H7 (cell line): ENCODE results near the gene ETS2. TPM values are rescaled to one million over a fixed set of nuclear protein-coding genes. Genes with fewer than 3 reads are reported as not detected.

Experiments used
- DNase-seq: peaks from one replicate; pipeline ENCODE4 v3.0.0; 2012
- H3K27me3 ChIP-seq: 2 replicates; pipeline ENCODE4 v1.6.0; 2011; ENCODE audit warnings: mild to moderate bottlenecking, low read length; ENCODE audit not compliant: control insufficient read depth, insufficient read depth
- H3K36me3 ChIP-seq: replicated peaks from 2 replicates; pipeline ENCODE4 v1.5.1; 2011; ENCODE audit warnings: low read length; ENCODE audit not compliant: control insufficient read depth, insufficient read depth
- H3K4me3 ChIP-seq: 2 replicates; pipeline ENCODE4 v1.5.1; 2011; ENCODE audit warnings: low read depth, mild to moderate bottlenecking, control low read depth, low read length, moderate library complexity; ENCODE audit not compliant: insufficient read depth
- total RNA-seq: library from RNA; depleted of rRNA; stranded (reverse); fragments of >200 nt; shearing (Covaris generic); gene quantifications from 2 replicates; pipeline ENCODE4 v1.2.3, GENCODE V29; 2014

The ETS2 gene
- total RNA-seq, 1 experiment from 2014 or later = 47.9 TPM

- no peaks in the 10 kb centered on the region for H3K27me3 ChIP-seq
- no peaks in the 10 kb centered on the region for H3K36me3 ChIP-seq
These were observed 16.5 kb upstream of the ETS2 start for GRCh38 chr21:38789275-38789674.

GRCh38 chr21:38790059-38790458 is 15.7 kb upstream of the ETS2 start:
- Histone ChIP-seq H3K36me3 (no peaks in the 10 kb centered on the region), H3K27me3 (no peaks in the 10 kb centered on the region), H3K4me3 (no peak overlapping the region)
- DNase-seq = no peak

More at GRCh38 chr21:38789275-38789674, 16.5 kb upstream of the ETS2 start:
- H3K4me3 ChIP-seq = no peak overlapping the region
- DNase-seq = no peak

- DNase-seq = no peak
- H3K36me3 ChIP-seq = no peaks in the 10 kb centered on the region
- H3K27me3 ChIP-seq = no peaks in the 10 kb centered on the region
- H3K4me3 ChIP-seq = no peak overlapping the region
These were observed 14.8 kb upstream of the ETS2 start for GRCh38 chr21:38790961-38791360.

- no peaks in the 10 kb centered on the region for H3K36me3 ChIP-seq
- DNase-seq = no peak
- no peak overlapping the region for H3K4me3 ChIP-seq
- no peaks in the 10 kb centered on the region for H3K27me3 ChIP-seq
These were observed 12.9 kb upstream of the ETS2 start for GRCh38 chr21:38792676-38793459.

GRCh38 chr21:38793926-38794713 is 11.6 kb upstream of the ETS2 start:
- no peak overlapping the region for H3K4me3 ChIP-seq
- no peak for DNase-seq
- H3K36me3 ChIP-seq = no peaks in the 10 kb centered on the region
- no peaks in the 10 kb centered on the region for H3K27me3 ChIP-seq

GRCh38 chr21:38794978-38795377 is 10.8 kb upstream of the ETS2 start:
- Histone ChIP-seq H3K4me3 (no peak overlapping the region), H3K27me3 (no peaks in the 10 kb centered on the region), H3K36me3 (no peaks in the 10 kb centered on the region)
- no peak for DNase-seq

- no peaks in the 10 kb centered on the region for H3K27me3 ChIP-seq
- no peak overlapping the region for H3K4me3 ChIP-seq
- H3K36me3 ChIP-seq = no peaks in the 10 kb centered on the region
- no peak for DNase-seq
These were observed 10.3 kb upstream of the ETS2 start for GRCh38 chr21:38795475-38795874.

GRCh38 chr21:38796424-38796823 is 9.3 kb upstream of the ETS2 start:
- H3K4me3 ChIP-seq = no peak overlapping the region
- H3K36me3 ChIP-seq = no peaks in the 10 kb centered on the region
- no peaks in the 10 kb centered on the region for H3K27me3 ChIP-seq
- no peak for DNase-seq

GRCh38 chr21:38797470-38797869 is 8.3 kb upstream of the ETS2 start:
- no peak overlapping the region for H3K4me3 ChIP-seq
- no peaks in the 10 kb centered on the region for H3K36me3 ChIP-seq
- H3K27me3 ChIP-seq = no peaks in the 10 kb centered on the region
- no peak for DNase-seq

GRCh38 chr21:38798081-38798480 is 7.6 kb upstream of the ETS2 start:
- Histone ChIP-seq H3K27me3 (no peaks in the 10 kb centered on the region), H3K4me3 (no peak overlapping the region), H3K36me3 (no peaks in the 10 kb centered on the region)
- no peak for DNase-seq

GRCh38 chr21:38798481-38798882 is 7.2 kb upstream of the ETS2 start:
- no peaks in the 10 kb centered on the region for H3K27me3 ChIP-seq
- H3K4me3 ChIP-seq = no peak overlapping the region
- DNase-seq = no peak
- no peaks in the 10 kb centered on the region for H3K36me3 ChIP-seq

- no peak for DNase-seq
- Histone ChIP-seq H3K4me3 (no peak overlapping the region), H3K36me3 (no peaks in the 10 kb centered on the region), H3K27me3 (peaks cover 2% of the 10 kb centered on the region; the same call in 1 of the 2 replicates)
These were observed 5.5 kb upstream of the ETS2 start for GRCh38 chr21:38800046-38800758.

- DNase-seq = no peak
- Histone ChIP-seq H3K4me3 (no peak overlapping the region), H3K27me3 (peaks cover 2% of the 10 kb centered on the region; the same call in 1 of the 2 replicates), H3K36me3 (no peaks in the 10 kb centered on the region)
These were observed 4.6 kb upstream of the ETS2 start for GRCh38 chr21:38800924-38801744.
